ENCODE results near the gene WNT11. TPM values are rescaled to one million over a fixed set of nuclear protein-coding genes. Genes with fewer than 3 reads are reported as not detected.

WNT11 gene
- total RNA-seq, 1 experiment from 2014 or later: 0.97 TPM

DNA sequence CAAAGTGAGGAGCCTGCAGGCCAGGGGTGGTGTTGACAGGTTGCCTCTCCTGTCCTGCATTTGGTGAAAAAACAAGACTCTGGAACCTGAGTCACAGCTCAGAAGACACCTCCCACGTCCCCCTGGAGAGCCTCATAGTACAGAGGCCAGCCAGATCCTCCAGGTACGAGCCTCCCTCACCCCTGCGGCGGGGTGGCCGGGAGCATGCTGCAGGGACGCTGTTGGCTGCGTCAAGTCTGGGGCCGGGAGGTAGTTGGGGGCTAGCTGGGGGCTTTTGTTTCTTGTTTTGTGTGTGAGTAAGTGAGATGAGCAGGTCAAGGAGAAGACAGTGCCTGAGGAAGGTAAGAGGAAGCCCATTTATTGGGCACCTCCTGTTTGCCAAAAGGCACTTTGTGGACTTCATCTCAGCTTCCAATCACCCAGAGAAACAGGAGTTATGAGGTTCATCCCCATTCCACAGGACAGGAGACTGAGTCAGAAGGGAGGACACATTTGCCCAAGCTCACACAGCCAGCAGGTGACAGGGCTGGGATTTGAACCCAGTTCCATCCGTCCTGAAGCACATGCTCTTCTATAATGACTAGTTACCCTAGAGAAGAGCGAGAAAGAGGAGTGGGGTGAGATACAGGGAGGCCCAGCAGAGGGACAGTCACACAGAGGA lies 18.3 kb upstream of the WNT11 start:
- DNase-seq (ENCODE audit: extremely low read depth, low read depth): no peak

DNA sequence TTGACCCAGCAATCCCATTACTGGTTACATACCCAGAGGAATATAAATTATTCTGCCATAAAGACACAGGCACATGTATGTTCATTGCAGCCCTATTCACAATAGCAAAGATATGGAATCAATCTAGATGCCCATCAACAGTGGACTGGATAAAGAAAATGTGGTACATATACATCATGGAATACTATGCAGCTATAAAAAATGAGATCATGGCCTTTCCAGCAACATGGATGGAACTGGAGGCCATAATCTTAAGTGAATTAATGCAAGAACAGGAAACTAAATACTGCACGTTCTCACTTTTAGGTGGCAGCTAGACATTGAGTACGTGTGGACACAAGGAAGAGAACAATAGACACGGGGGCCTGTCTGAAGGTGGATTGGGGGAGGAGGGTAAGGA lies 15.1 kb upstream of the WNT11 start:
- no peak for DNase-seq (ENCODE audit: extremely low read depth, low read depth)

DNA sequence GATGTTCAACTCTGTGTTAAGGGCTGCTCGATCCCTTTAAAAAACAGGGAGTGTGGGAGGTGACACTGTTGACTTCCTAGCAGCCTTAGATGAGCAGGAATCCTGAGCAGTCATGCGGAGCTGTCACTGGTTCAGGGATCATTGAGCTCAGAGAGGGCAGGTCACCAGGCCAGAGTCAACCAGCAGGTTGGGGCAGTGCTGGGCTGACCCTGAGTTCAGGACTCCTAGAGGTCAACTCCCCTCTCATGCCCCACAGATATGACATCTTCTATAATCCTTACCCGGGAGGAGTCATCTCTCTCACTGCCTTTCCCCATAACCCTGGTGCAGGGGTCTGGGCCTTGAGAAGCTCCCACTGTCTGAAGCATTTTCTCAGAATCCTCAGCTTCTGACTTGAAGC lies 12.9 kb upstream of the WNT11 start:
- no peak for DNase-seq (ENCODE audit: extremely low read depth, low read depth)

- DNase-seq (ENCODE audit: extremely low read depth, low read depth): no peak
Observed at GRCh38 chr11:76218449-76219178, 12.3 kb upstream of the WNT11 start.

- no peak for DNase-seq (ENCODE audit: extremely low read depth, low read depth)
Observed at GRCh38 chr11:76217653-76218160, 11.4 kb upstream of the WNT11 start.

- DNase-seq (ENCODE audit: extremely low read depth, low read depth): no peak
Observed at GRCh38 chr11:76216536-76217325, 10.4 kb upstream of the WNT11 start.

DNA sequence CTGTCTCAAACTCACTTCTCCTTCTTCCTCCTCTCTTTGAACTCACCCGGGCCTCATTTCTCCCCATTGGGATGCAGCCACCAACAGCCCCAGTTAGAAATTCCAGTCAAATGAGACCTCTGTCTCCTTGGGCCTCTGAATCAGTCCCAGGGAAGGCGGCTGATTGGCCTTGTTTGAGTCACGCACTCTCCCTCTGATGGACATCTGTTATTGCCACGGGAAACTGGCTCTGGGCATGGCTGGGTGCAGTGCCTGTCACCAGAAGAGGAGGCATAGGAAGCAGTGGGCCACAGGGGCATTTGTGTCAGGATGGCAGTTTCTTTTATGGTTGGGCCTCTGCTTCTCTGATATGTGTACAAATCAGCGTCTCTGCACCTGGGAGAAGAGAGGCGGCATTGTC lies 9.6 kb upstream of the WNT11 start:
- no peak for DNase-seq (ENCODE audit: extremely low read depth, low read depth)

DNA sequence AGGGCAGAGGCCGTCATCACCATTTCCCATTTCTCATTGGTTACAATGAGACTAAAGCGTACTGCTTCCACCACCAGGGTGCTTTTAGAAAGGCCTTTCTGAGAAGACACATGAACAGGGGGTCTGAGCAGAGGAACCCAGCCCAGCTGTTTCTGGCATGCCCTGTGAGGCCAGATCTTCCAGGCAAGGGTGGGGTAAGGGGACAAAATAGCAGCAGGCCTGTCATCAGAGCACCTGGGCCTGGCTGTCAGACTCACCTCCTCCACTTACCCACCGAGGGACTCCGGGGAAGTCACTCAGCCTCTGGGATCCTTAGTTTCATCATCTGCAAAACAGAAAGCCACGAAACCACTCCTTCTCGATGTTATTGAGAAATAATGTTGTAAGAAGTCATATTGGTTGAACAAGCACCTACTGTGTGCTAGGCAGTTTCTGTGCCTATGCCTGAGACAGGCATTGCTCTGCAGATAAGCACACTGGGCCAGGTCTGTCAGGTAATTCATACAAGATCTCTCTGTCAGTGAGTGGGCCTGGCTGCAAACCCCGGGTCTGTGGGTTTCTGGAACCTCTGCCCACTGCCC lies 8.8 kb upstream of the WNT11 start:
- DNase-seq (ENCODE audit: extremely low read depth, low read depth): no peak

GRCh38 chr11:76214186-76214585 lies 7.9 kb upstream of the WNT11 start:
- DNase-seq (ENCODE audit: extremely low read depth, low read depth): no peak

GRCh38 chr11:76212086-76213035 lies 6.1 kb upstream of the WNT11 start:
- DNase-seq (ENCODE audit: extremely low read depth, low read depth): no peak

GRCh38 chr11:76210931-76211851 lies 4.9 kb upstream of the WNT11 start:
- no peak for DNase-seq (ENCODE audit: extremely low read depth, low read depth)

GRCh38 chr11:76209973-76210930 lies 4.0 kb upstream of the WNT11 start:
- no peak for DNase-seq (ENCODE audit: extremely low read depth, low read depth)

DNA sequence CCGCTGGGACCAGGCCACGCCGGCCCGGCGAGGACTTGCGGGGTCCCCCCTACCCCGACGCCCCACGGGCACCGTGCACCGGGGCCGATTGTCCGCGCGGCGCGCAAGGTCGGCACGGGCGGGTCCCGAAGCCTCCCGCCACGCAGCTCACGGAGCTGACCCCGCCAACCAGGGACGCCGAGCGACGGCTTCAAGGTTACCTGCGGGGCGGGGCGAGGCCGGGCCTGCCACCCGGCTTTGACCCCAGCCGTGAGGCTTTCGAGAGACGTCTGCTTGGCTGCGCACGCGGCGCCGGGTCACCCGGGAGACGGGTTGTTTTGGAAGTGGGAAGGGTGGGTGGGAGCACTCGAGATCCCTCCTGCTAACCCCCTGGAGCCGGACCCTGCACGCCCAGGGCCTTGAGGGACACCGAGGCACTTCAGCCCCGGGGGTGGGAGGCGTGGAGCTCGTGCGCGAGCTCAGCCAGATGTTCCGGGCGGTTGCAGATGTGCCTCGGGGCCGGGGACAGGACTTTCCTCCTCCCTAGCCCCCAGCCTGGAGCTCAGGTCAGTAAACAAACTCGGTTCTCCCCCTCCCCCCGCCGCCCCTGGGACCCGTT lies 3.2 kb upstream of the WNT11 start:
- DNase-seq (ENCODE audit: extremely low read depth, low read depth): no peak

DNA sequence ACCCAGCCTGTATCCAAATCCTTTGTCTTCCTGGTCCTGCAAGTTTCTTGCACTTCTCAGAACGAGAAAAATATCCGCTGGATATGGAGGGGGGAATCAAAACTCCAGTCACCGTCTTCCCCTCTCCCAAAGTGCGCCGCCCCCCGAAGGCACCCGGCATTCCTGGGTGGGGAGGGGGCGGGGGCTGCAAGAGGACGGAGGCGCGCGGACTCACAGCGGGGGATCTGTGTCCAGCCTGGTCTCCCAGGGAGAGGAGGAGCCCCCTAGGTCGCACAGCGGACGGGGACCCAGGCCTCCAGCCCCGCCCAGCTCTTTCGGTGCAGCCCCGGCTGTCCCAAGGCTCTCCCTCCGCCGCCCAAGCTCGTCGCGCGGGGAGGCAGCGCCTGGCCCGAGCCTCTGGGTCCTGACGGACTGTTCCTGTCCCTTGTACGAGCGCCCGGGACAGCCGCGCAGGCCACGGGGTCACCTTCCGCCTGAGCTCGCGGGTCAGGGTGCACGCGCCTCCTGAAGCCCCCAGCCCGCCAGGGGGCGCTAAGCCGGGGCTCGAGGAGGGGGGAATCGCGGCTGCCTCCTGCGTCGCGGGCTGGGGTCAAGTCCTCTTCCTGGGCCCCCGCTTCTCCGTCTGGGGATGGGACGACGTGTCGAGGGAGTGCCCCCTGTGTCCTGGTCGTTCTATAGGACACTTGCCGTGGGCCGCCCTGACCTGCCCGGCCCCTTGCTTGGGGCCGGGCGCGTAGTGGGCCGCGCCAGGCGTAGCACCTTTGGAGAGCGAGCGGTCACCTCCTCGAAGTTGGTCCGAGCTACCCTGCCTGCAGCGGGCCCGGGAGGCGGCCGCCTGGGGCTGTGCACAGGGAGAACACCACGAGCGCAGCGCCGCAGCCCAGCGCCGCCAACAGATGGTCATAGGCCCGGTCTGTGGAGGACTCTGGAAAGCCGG lies 2.4 kb upstream of the WNT11 start:
- peak; percentile 51 for DNase-seq (ENCODE audit: extremely low read depth, low read depth)

- peak; percentile 61 for DNase-seq (ENCODE audit: extremely low read depth, low read depth)
Observed at GRCh38 chr11:76207642-76208401, 1.5 kb upstream of the WNT11 start.

- DNase-seq (ENCODE audit: extremely low read depth, low read depth): no peak
Observed at GRCh38 chr11:76206077-76206326, 300 bp downstream of the WNT11 start.

Data from NCI-H460 (cell line).